ENCODE measurements around the gene ROCK2. TPM values are rescaled to one million over a fixed set of nuclear protein-coding genes. Genes with fewer than 3 reads are reported as not detected.

ROCK2 gene
- total RNA-seq, 1 donor from 2014 or later, result 54.3 TPM

- no peak for DNase-seq
- ATAC-seq, result no peak
- no peaks in the 10 kb centered on the region for H3K9me3 ChIP-seq
- H3K36me3 ChIP-seq, result no peaks in the 10 kb centered on the region
- H3K4me1 ChIP-seq, result peaks cover 22% of the 10 kb centered on the region
- H3K27ac ChIP-seq, result no peak overlapping the region
- intact Hi-C loops (cut with DNase I), result no loop called here
- H3K27me3 ChIP-seq (ENCODE audit: low read depth), result no peaks in the 10 kb centered on the region
- TF ChIP-seq, protein P1, sequence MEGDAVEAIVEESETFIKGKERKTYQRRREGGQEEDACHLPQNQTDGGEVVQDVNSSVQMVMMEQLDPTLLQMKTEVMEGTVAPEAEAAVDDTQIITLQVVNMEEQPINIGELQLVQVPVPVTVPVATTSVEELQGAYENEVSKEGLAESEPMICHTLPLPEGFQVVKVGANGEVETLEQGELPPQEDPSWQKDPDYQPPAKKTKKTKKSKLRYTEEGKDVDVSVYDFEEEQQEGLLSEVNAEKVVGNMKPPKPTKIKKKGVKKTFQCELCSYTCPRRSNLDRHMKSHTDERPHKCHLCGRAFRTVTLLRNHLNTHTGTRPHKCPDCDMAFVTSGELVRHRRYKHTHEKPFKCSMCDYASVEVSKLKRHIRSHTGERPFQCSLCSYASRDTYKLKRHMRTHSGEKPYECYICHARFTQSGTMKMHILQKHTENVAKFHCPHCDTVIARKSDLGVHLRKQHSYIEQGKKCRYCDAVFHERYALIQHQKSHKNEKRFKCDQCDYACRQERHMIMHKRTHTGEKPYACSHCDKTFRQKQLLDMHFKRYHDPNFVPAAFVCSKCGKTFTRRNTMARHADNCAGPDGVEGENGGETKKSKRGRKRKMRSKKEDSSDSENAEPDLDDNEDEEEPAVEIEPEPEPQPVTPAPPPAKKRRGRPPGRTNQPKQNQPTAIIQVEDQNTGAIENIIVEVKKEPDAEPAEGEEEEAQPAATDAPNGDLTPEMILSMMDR (IDR thresholded peaks at IDR 0.05), result no peak
- no peak overlapping the region for H3K4me3 ChIP-seq
Measured at GRCh38 chr2:11363868-11364564, 19.6 kb upstream of the ROCK2 start.

- DNase-seq, result no peak
- intact Hi-C loops (cut with DNase I), result no loop called here
- Histone ChIP-seq H3K4me3 (no peak overlapping the region), H3K36me3 (no peaks in the 10 kb centered on the region), H3K27ac (no peak overlapping the region), H3K9me3 (no peaks in the 10 kb centered on the region), H3K27me3 (ENCODE audit: low read depth) (no peaks in the 10 kb centered on the region), H3K4me1 (peaks cover 24% of the 10 kb centered on the region)
- no peak for ATAC-seq
- TF ChIP-seq, protein P1 (IDR thresholded peaks at IDR 0.05), result no peak
Measured at GRCh38 chr2:11359865-11360264, 15.4 kb upstream of the ROCK2 start.

GRCh38 chr2:11357428-11357972 lies 13.1 kb upstream of the ROCK2 start:
- Histone ChIP-seq H3K36me3 (no peaks in the 10 kb centered on the region), H3K4me3 (no peak overlapping the region), H3K4me1 (peaks cover 24% of the 10 kb centered on the region), H3K27ac (peak overlapping the region; percentile 61), H3K27me3 (ENCODE audit: low read depth) (no peaks in the 10 kb centered on the region), H3K9me3 (no peaks in the 10 kb centered on the region)
- peak; percentile 63 for DNase-seq
- intact Hi-C loops (cut with DNase I), result no loop called here
- TF ChIP-seq, protein P1 (IDR thresholded peaks at IDR 0.05), result no peak
- peak; percentile 89 to 91 for ATAC-seq

- no peak overlapping the region for H3K4me3 ChIP-seq
- DNase-seq, result no peak
- TF ChIP-seq, protein P1 (IDR thresholded peaks at IDR 0.05), result no peak
- no peaks in the 10 kb centered on the region for H3K9me3 ChIP-seq
- no peaks in the 10 kb centered on the region for H3K36me3 ChIP-seq
- intact Hi-C loops (cut with DNase I), result no loop called here
- no peak for ATAC-seq
- peaks cover 24% of the 10 kb centered on the region for H3K4me1 ChIP-seq
- H3K27me3 ChIP-seq (ENCODE audit: low read depth), result no peaks in the 10 kb centered on the region
- peak overlapping the region; percentile 61 for H3K27ac ChIP-seq
Measured at GRCh38 chr2:11356764-11357163, 12.3 kb upstream of the ROCK2 start.

DNA sequence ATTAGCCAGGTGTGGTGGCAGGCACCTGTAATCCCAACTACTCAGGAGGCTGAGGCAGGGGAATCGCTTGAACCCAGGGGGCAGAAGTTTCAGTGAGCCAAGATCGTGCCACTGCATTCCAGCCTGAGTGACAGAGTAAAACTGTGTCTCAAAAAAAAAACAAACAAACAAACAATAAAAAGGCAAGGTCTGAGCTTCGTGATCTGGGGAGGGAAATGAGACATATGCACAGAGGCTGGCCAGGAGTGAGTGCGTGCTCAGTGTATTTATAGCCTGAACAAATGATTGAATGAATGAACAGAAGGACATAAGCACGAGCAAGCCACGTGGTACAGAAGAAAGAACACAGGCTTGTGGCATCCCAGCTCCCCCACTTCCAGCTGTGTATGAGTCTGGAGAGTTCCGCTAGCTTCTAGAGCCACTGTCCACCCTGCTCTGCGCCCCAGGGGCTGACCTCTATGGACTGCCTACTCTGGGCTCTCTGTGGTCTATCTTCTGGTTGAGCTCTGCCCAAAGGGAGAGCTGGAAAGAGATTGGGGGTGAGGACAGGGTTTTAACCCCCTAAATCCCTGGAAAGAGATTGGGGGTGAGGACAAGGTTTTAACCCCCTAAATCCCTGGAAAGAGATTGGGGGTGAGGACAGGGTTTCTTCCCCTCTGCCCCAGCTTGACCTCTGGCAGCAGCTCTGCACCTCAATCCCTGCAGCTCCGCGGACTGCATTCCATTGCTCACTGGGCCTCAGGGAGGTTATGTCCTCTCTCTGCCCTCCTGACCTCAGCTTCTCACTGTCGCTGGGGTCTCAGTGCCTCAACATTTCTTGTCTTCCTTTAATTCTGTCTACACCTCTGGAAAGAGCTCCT lies 11.0 kb upstream of the ROCK2 start:
- Histone ChIP-seq H3K27ac (no peak overlapping the region), H3K4me3 (no peak overlapping the region), H3K4me1 (peaks cover 24% of the 10 kb centered on the region), H3K36me3 (no peaks in the 10 kb centered on the region), H3K27me3 (ENCODE audit: low read depth) (no peaks in the 10 kb centered on the region), H3K9me3 (no peaks in the 10 kb centered on the region)
- intact Hi-C loops (cut with DNase I), result no loop called here
- TF ChIP-seq, protein P1 (IDR thresholded peaks at IDR 0.05), result no peak
- ATAC-seq, result no peak
- no peak for DNase-seq

Data from lower lobe of right lung (tissue), 2 donors.